Occipital lobe (tissue), 2 donors: ENCODE measurements around the gene LRMDA. TPM values are rescaled to one million over a fixed set of nuclear protein-coding genes. Genes with fewer than 3 reads are reported as not detected.

Source experiments
- DNase-seq: peaks from one replicate; lab custom pipeline; 2025; lab: John Stamatoyannopoulos, UW
- total RNA-seq: library from RNA; depleted of rRNA; stranded (reverse); fragments of >200 nt; gene quantifications from one replicate; pipeline ENCODE4 v1.2.3, GENCODE V29; 2014

LRMDA gene
- total RNA-seq, 1 donor from 2014 or later, result 0.62 TPM

GRCh38 chr10:75902816-75903215 is 471.4 kb downstream of the LRMDA start:
- no peak for DNase-seq

GRCh38 chr10:75904499-75905283 is 473.3 kb downstream of the LRMDA start:
- DNase-seq, result no peak

DNA sequence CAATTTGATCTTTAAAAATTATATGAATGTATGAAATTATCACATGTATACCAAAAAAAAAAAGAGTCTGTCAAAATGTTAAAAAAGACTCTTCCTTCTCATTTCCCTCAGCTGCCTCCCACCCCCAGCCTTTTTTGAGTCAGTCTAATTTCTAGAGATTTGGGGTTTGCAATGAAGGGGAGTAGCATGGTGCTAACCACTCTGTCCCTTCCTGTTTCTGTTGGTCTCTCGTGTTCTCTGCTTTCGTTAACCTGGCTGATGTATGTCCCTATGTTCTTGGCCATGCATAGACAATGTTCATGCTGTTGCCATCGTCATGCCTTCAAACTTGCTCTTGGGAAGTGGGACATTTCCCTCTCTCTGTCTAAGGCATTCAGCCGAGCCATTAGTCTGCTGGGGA is 474.1 kb downstream of the LRMDA start:
- DNase-seq, result no peak

GRCh38 chr10:75910032-75910431 is 478.6 kb downstream of the LRMDA start:
- DNase-seq, result no peak

DNA sequence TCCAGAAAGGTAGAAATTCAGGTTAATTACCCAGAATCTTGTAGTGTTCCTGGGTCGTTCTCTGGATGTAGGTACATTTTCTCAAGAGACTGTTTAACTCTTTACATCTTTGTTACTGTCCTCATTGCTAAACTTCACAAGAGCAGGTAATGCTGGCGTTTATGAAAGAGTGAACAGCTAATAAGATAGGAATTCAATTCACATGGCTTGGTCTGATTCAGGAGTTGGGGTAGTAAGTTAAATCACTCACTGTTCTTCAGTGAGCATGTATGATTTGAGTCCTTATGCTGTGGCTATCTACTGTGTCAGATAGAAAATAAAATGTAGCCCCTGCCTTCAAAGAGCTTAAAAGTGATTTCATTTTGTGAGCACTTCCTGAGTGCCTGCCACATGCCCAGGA is 480.0 kb downstream of the LRMDA start:
- DNase-seq, result no peak

GRCh38 chr10:75916906-75917305 is 485.5 kb downstream of the LRMDA start:
- DNase-seq, result no peak

GRCh38 chr10:75919913-75920312 is 488.5 kb downstream of the LRMDA start:
- no peak for DNase-seq

DNA sequence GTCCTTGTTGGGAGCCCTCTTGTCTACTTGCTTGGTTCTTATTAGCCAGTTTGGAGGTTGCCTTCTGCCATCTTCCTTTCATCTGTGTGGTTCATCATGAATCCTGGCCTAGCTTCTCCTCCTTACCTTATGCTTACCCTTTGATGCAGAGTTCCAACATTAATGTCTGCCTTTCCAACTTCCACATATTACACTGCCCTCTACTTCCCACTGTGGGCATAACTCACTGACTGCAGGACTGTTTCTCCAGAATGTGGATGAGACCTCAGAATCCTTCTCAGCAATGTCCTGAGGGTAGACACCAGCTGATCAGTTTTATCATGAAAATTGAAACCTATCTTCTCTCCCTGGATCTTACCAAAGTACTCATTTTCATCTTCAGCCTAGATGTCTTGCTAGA is 491.0 kb downstream of the LRMDA start:
- no peak for DNase-seq

- DNase-seq, result no peak
Observed at GRCh38 chr10:75924309-75924902, 493.0 kb downstream of the LRMDA start.

- no peak for DNase-seq
Observed at GRCh38 chr10:75925999-75926398, 494.6 kb downstream of the LRMDA start.

- no peak for DNase-seq
Observed at GRCh38 chr10:75926763-75927162, 495.3 kb downstream of the LRMDA start.

GRCh38 chr10:75928231-75928630 is 496.8 kb downstream of the LRMDA start:
- no peak for DNase-seq

- DNase-seq, result no peak
Observed at GRCh38 chr10:75929630-75930161, 498.3 kb downstream of the LRMDA start.

GRCh38 chr10:75932921-75933320 is 501.5 kb downstream of the LRMDA start:
- DNase-seq, result no peak

DNA sequence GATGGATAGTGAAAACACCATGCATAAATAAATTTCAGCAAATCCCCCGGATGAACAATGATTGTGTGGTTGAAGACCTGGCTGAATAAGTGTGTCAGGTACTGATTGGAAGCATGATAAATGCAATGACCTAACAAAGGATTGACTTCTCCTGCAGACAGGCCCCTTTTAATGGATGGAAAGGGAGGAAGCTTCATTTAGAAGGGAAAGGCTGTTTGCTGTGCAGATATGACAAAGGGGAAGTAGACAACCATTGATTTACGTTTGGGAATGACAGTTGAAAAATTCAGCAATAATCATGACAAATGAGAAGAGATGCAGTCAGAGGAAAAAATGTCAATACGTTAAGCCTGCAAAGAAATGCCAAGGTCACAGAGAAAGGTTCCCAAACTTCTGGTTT is 503.8 kb downstream of the LRMDA start:
- no peak for DNase-seq

DNA sequence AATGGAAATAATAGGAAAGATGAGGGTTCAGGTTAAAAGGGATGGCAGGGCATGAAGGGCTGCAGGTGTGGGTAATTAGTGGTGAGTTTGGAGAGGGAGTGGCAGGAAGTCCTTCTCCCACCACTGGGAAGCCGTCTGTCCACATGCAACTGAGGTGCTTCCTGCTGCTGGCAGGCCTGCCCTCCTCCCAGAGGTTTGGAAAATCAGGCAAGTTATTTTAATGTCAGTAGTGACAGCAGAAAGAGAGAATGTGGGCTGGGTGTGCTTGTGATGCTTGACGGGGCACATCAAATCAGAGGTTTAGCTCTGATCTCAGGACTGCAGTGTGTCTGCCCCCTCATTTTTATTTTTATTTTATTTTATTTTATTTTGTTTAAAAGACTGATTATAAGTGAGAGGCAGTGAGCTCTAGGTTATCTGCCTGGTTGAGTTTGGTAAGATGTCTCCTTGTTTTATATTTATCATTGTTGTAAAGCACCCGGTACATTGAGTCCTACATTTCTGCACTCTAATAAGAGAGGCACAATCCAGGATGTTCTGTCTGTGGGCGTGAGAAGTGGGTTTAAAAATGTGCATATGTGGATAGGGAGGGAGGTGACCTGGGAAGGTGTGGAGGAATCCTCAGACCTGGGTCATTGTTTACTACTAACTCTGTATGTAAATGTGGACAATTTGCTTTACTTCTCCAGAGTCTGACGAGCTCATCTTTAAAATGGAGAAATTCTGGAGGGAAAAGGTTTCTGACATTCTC is 504.4 kb downstream of the LRMDA start:
- DNase-seq, result no peak

- no peak for DNase-seq
Observed at GRCh38 chr10:75936841-75937240, 505.4 kb downstream of the LRMDA start.

- DNase-seq, result no peak
Observed at GRCh38 chr10:75937823-75938222, 506.4 kb downstream of the LRMDA start.

- no peak for DNase-seq
Observed at GRCh38 chr10:75938380-75939122, 507.1 kb downstream of the LRMDA start.

DNA sequence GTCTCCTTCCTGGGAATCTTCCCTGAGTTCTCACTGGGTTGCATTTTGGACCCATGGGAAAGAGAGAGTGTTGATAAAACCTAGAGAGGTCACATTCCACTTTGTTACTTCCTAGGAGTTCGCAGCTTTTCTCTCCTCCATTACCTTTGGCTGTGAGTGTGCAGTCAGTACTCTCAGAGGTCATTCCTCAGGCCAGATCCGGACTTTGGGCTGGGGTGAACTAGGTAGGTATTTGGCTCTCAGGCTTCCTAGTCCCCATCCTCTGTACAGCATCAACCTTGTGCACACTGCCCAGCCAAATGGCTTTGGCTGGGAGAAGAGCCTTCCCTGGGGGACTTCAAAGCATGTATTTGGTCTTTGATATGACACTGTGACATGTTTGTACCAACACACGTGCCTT is 508.1 kb downstream of the LRMDA start:
- no peak for DNase-seq

GRCh38 chr10:75940742-75941141 is 509.3 kb downstream of the LRMDA start:
- DNase-seq, result no peak
